Transverse colon (tissue), 4 donors: Measurements from ENCODE around the gene ANKRD33B.

Experiments
- CTCF ChIP-seq, 5 experiments: fragments of 200-600 bp in 3 of 5; fragments of 450-650 bp in 2 of 5; sonication (generic) in 3 of 5; IDR thresholded peaks; 1 replicate in 2 of 5; 2 replicates in 3 of 5; pipeline ENCODE4 v1.5.1; 2016 to 2017; ENCODE audit warnings: antibody characterized with exemption in 5 of 5, inconsistent platforms in 3 of 5, mild to moderate bottlenecking in 2 of 5, moderate library complexity in 1 of 5
- EP300 ChIP-seq: sonication (generic); formaldehyde crosslinking; IDR thresholded peaks from one replicate; pipeline ENCODE4 v1.6.1; 2017; ENCODE audit warnings: antibody characterized with exemption, low read depth
- POLR2AphosphoS5 ChIP-seq, 3 donors: sonication (generic); formaldehyde crosslinking; IDR thresholded peaks; one replicate each; pipeline ENCODE4 v1.6.1; 2016; ENCODE audit warnings: antibody characterized with exemption in 3 of 3

GRCh38 chr5:10680876-10681481, 117.1 kb downstream of the ANKRD33B start:
- no peak for TF ChIP-seq CTCF (IDR thresholded peaks at IDR 0.05)
- no peak for TF ChIP-seq POLR2AphosphoS5 (IDR thresholded peaks at IDR 0.05)
- TF ChIP-seq EP300, result no peak
